IMR-90 (cell line): ENCODE results near the gene SEC61B.

Source experiments
- BHLHE40 ChIP-seq: fragments of 150-350 bp; IDR thresholded peaks from 2 replicates; pipeline ENCODE4 v1.6.1; 2016; ENCODE audit warnings: mild to moderate bottlenecking, low read depth, low read length
- CEBPB ChIP-seq: IDR thresholded peaks from 2 replicates; pipeline ENCODE4 v1.6.1; 2012; ENCODE audit warnings: low read depth, low read length, improper control_type of control experiment
- ELK1 ChIP-seq: fragments of 150-350 bp; IDR thresholded peaks from 2 replicates; pipeline ENCODE4 v1.6.1; 2016; ENCODE audit warnings: low read depth, mild to moderate bottlenecking, low read length, moderate library complexity, borderline replicate concordance
- MAFK ChIP-seq: IDR thresholded peaks from 2 replicates; pipeline ENCODE4 v1.6.1; 2012; ENCODE audit warnings: low read depth, low read length, improper control_type of control experiment
- MAZ ChIP-seq: IDR thresholded peaks from 2 replicates; pipeline ENCODE4 v1.6.1; 2012; ENCODE audit warnings: low read depth, mild to moderate bottlenecking, low read length, improper control_type of control experiment, moderate library complexity, borderline replicate concordance
- MXI1 ChIP-seq: IDR thresholded peaks from 2 replicates; pipeline ENCODE4 v1.6.1; 2012; ENCODE audit warnings: low read depth, mild to moderate bottlenecking, low read length, moderate library complexity, borderline replicate concordance
- NFE2L2 ChIP-seq: fragments of 150-350 bp; IDR thresholded peaks from 2 replicates; pipeline ENCODE4 v1.6.1; 2016; ENCODE audit warnings: low read depth, mild to moderate bottlenecking, low read length
- POLR2A ChIP-seq: IDR thresholded peaks from 2 replicates; pipeline ENCODE4 v1.6.1; 2012; ENCODE audit warnings: mild to moderate bottlenecking, low read depth, low read length
- RAD21 ChIP-seq: IDR thresholded peaks from 2 replicates; pipeline ENCODE4 v1.6.1; 2012; ENCODE audit warnings: low read length, improper control_type of control experiment
- RCOR1 ChIP-seq: IDR thresholded peaks from 2 replicates; pipeline ENCODE4 v1.6.1; 2012; ENCODE audit warnings: mild to moderate bottlenecking, low read length, improper control_type of control experiment; ENCODE audit not compliant: insufficient replicate concordance
- RFX5 ChIP-seq: IDR thresholded peaks from 2 replicates; pipeline ENCODE4 v1.8.0; 2012; ENCODE audit warnings: low read depth, mild to moderate bottlenecking, low read length, moderate library complexity
- SMC3 ChIP-seq: fragments of 150-350 bp; IDR thresholded peaks from 2 replicates; pipeline ENCODE4 v1.6.1; 2016; ENCODE audit warnings: low read depth, mild to moderate bottlenecking, antibody characterized with exemption, low read length, moderate library complexity
- TF ChIP-seq, protein P1 (sequence below): conservative IDR thresholded peaks from 2 replicates; pipeline ENCODE4 v1.5.1; 2012; ENCODE audit warnings: mild to moderate bottlenecking, low read depth, low read length, improper control_type of control experiment

DNA sequence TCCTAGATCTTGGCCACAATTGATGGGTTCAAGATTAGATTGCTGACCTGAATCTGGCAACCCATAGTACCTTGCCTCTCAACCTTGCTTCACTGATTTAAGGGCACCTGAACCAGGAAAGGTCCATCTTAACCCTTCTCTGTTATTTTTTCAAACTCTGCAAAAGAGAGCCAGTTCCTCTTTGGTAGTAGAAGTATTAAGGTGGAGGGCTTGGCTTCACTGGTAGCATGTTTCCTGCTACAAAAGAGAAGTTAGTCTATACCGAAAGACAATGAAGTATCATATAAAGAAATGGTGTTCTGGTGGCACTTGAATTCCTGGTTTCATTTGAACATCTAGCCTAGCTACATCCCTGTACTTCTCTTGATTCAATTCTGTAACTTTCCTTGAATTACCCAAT lies 8.9 kb upstream of the SEC61B start:
- TF ChIP-seq, protein P1, sequence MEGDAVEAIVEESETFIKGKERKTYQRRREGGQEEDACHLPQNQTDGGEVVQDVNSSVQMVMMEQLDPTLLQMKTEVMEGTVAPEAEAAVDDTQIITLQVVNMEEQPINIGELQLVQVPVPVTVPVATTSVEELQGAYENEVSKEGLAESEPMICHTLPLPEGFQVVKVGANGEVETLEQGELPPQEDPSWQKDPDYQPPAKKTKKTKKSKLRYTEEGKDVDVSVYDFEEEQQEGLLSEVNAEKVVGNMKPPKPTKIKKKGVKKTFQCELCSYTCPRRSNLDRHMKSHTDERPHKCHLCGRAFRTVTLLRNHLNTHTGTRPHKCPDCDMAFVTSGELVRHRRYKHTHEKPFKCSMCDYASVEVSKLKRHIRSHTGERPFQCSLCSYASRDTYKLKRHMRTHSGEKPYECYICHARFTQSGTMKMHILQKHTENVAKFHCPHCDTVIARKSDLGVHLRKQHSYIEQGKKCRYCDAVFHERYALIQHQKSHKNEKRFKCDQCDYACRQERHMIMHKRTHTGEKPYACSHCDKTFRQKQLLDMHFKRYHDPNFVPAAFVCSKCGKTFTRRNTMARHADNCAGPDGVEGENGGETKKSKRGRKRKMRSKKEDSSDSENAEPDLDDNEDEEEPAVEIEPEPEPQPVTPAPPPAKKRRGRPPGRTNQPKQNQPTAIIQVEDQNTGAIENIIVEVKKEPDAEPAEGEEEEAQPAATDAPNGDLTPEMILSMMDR, result no peak
- no peak for TF ChIP-seq ELK1
- TF ChIP-seq MAZ, result no peak
- TF ChIP-seq POLR2A, result no peak
- no peak for TF ChIP-seq RAD21
- no peak for TF ChIP-seq RFX5
- no peak for TF ChIP-seq SMC3
- TF ChIP-seq NFE2L2, result no peak
- no peak for TF ChIP-seq MXI1
- TF ChIP-seq BHLHE40, result no peak
- no peak for TF ChIP-seq MAFK
- TF ChIP-seq RCOR1, result no peak
- TF ChIP-seq CEBPB, result no peak
